ENCODE results near the gene CDH4. TPM values are rescaled to one million over a fixed set of nuclear protein-coding genes. Genes with fewer than 3 reads are reported as not detected.
A peak's percentile ranks its signal among the peaks of the same experiment; 100 is the strongest.

The CDH4 gene
- total RNA-seq, 1 donor from 2014 or later, result 8.9 TPM

DNA sequence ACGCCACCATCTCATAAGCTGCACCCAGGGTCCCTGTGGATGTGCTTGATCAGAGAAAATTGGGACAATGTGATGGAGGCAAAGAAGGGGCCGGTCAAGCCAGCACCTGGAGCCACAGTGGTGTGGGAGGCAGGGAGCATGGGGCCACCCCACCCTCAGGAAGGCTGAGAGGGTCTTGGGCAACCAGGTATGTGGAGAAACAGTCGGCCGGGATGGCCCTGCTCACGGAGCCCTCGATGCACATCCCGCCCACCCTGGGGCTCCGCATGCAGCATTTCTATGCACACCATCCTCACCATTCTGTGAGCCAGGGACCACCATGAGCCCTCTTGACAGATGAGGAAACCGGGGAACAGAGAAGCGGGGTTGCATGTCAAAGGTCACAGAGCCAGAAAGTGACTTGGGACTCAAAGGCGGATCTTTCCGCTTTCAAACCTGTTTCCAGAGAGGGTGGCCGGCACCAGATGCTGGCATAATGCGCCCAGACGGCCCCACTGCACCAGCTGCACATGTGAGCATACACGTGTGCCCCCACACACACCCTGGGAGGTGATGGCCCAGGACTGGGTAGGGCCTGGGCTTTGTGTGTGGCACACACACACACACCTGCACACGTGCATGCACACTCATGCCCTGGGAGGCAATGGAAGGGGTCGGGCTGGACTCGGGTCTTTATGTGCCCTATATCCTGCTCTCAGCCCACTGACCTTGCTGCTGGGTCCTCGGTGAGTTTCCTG lies 415.2 kb downstream of the CDH4 start:
- peaks cover 11% of the 10 kb centered on the region for H3K9me3 Mint-ChIP-seq
- H3K4me1 Mint-ChIP-seq, result peaks cover 15% of the 10 kb centered on the region
- TF ChIP-seq, protein P1, sequence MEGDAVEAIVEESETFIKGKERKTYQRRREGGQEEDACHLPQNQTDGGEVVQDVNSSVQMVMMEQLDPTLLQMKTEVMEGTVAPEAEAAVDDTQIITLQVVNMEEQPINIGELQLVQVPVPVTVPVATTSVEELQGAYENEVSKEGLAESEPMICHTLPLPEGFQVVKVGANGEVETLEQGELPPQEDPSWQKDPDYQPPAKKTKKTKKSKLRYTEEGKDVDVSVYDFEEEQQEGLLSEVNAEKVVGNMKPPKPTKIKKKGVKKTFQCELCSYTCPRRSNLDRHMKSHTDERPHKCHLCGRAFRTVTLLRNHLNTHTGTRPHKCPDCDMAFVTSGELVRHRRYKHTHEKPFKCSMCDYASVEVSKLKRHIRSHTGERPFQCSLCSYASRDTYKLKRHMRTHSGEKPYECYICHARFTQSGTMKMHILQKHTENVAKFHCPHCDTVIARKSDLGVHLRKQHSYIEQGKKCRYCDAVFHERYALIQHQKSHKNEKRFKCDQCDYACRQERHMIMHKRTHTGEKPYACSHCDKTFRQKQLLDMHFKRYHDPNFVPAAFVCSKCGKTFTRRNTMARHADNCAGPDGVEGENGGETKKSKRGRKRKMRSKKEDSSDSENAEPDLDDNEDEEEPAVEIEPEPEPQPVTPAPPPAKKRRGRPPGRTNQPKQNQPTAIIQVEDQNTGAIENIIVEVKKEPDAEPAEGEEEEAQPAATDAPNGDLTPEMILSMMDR (conservative IDR thresholded peaks at IDR 0.05), result no peak
- DNase-seq (ENCODE audit: low read depth, low spot score), result no peak
- H3K4me3 Mint-ChIP-seq, result no peak overlapping the region
- H3K36me3 Mint-ChIP-seq (ENCODE audit: low read depth), result no peaks in the 10 kb centered on the region
- peak overlapping the region; percentile 71 for H3K27ac Mint-ChIP-seq (ENCODE audit: unreplicated experiment)
- no peaks in the 10 kb centered on the region for H3K27me3 Mint-ChIP-seq (ENCODE audit: low read depth)

DNA sequence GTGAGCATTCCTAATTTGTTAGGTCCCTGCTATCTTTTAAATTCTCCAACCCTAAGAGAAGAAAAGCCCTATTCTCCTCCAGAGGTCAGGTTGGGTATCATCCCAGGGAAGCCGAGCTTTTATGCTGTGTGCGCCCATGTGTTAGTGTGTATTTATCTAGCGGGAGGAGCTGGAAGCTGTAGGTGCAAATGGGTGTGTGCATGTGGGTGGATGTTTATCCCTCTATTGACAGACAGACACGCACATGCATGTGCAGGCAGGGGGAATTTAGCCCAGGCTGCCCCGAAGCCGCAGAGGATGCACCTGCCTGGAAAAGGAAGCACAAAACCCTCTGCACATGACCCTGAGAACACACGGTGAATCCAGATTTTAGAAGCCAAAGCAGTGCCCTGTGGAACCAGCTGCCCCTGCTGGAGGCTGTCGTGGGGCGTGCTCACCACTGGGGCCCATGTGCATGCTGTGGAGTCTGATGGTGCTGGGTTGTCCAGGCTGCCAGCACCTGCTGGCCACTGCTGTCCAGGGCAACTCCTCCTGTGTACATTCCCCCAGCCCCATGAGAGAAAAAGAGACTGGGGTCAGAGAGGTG lies 416.1 kb downstream of the CDH4 start:
- TF ChIP-seq, protein P1 (conservative IDR thresholded peaks at IDR 0.05), result no peak
- Mint-ChIP-seq H3K4me1 (peaks cover 8% of the 10 kb centered on the region), H3K4me3 (no peak overlapping the region), H3K36me3 (ENCODE audit: low read depth) (no peaks in the 10 kb centered on the region), H3K27ac (ENCODE audit: unreplicated experiment) (peak overlapping the region; percentile 91), H3K9me3 (peaks cover 11% of the 10 kb centered on the region), H3K27me3 (ENCODE audit: low read depth) (no peaks in the 10 kb centered on the region)
- DNase-seq (ENCODE audit: low read depth, low spot score), result no peak

DNA sequence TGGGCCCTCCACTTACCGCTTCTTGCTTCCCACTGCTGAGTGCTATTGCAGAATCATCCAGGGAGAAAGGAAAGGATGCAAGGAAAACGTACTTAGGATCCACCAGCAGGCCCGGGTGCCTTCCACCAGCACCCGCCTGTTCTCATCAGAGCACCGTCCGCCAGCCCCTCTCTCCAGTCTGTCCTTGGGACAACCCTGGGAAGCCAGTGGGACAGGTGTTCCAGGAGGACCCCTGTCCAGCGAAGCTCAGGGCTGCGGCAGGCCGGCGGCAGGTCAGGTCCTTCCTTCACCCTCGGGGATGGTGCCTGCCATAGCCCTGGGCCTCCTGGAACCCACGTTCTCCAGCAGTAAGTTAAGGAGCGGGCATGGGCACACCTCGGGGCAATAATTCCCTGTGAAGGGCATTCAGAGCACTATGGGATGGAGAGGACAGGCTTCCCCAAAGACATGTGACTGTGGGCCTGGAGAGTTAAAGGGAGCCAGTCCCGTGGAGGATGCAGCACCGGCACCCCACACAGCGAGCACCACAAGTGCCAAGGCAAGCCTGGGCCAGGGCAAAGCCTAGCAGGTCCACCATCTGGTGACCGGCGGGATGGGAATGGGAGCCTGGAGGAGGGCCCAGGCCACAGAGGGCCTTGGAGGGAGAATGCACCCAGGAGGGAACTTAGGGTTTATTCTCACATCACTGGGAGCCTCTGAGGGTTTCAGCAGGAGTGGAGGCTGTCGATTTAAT lies 416.9 kb downstream of the CDH4 start:
- Mint-ChIP-seq H3K27me3 (ENCODE audit: low read depth) (no peaks in the 10 kb centered on the region), H3K36me3 (ENCODE audit: low read depth) (no peaks in the 10 kb centered on the region), H3K4me1 (peaks cover 12% of the 10 kb centered on the region), H3K4me3 (no peak overlapping the region), H3K27ac (ENCODE audit: unreplicated experiment) (no peak overlapping the region), H3K9me3 (peaks cover 11% of the 10 kb centered on the region)
- DNase-seq (ENCODE audit: low read depth, low spot score), result no peak
- TF ChIP-seq, protein P1 (conservative IDR thresholded peaks at IDR 0.05), result no peak

DNA sequence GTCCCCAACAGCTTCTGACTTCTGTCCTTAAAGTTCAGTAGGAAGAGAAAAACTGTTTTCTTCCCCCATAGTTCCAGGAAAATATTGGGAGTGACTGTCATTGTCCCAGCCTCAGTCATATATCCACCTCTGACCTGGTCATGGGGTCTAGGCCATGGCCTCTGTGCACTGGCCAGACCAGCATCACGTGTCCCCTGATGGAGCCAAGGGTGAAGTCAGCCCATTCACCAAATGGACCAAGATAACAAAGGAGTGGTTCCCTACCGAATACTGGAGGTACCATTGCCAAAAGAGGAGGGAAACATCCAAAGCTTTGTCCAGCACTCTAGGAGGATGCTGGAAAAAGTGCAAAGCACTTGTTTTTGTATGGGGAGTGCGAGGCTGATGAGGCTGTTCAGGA lies 418.2 kb downstream of the CDH4 start:
- Mint-ChIP-seq H3K4me3 (no peak overlapping the region), H3K27me3 (ENCODE audit: low read depth) (no peaks in the 10 kb centered on the region), H3K36me3 (ENCODE audit: low read depth) (no peaks in the 10 kb centered on the region), H3K9me3 (peaks cover 11% of the 10 kb centered on the region), H3K4me1 (peaks cover 12% of the 10 kb centered on the region), H3K27ac (ENCODE audit: unreplicated experiment) (peak overlapping the region; percentile 72)
- no peak for DNase-seq (ENCODE audit: low read depth, low spot score)
- TF ChIP-seq, protein P1 (conservative IDR thresholded peaks at IDR 0.05), result no peak

DNA sequence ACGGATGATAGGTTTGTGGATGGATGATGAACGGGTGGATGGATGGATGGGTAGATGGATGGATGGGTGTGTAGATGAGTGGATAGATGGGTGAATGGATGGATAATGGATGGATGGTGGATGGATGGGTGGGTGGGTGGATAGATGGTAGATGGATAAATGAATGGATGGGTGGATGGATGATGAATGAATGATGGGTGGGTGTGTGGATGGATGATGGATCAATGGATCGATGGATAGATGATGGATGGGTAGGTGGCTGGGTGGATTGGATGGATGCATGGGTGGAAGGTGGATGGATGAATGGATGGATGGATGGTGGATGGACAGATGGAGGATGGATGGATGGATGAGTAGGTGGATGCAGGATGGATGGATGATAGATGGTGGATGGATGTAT lies 419.5 kb downstream of the CDH4 start:
- TF ChIP-seq, protein P1 (conservative IDR thresholded peaks at IDR 0.05), result no peak
- no peaks in the 10 kb centered on the region for H3K36me3 Mint-ChIP-seq (ENCODE audit: low read depth)
- no peaks in the 10 kb centered on the region for H3K27me3 Mint-ChIP-seq (ENCODE audit: low read depth)
- H3K9me3 Mint-ChIP-seq, result peaks cover 11% of the 10 kb centered on the region
- H3K27ac Mint-ChIP-seq (ENCODE audit: unreplicated experiment), result no peak overlapping the region
- no peak overlapping the region for H3K4me3 Mint-ChIP-seq
- DNase-seq (ENCODE audit: low read depth, low spot score), result no peak
- peaks cover 12% of the 10 kb centered on the region for H3K4me1 Mint-ChIP-seq

All from neural crest cell (in vitro differentiated cells).